Measurements from ENCODE around the gene ROMO1. TPM values are rescaled to one million over a fixed set of nuclear protein-coding genes. Genes with fewer than 3 reads are reported as not detected.

The ROMO1 gene
- total and polyA plus RNA-seq, 2 experiments from 2014 or later = 152 to 881 TPM

DNA sequence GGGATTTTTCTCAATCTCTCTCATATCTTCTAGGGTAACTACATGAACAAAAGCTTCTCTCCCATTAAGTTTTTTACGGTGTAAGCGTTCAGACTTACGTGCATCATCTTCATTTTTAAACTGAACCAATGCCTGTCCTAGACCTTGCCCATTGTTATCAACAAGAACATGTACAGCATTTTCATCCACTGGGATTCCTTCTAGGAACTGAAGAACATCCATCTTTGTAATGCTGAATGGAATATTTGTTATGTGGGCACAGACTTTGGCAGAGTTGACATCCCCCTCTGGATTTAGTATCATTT is 45.8 kb upstream of the ROMO1 start:
- no peak for ATAC-seq
- Mint-ChIP-seq H3K4me3 (no peak overlapping the region), H3K27ac (no peak overlapping the region), H3K27me3 (ENCODE audit: insufficient read depth, low read depth, poor library complexity) (no peaks in the 10 kb centered on the region), H3K4me1 (peaks cover 5% of the 10 kb centered on the region; the same call in 2 of the 3 replicates), H3K9me3 (no peaks in the 10 kb centered on the region), H3K36me3 (ENCODE audit: low read depth) (peaks cover 14% of the 10 kb centered on the region; the same call in 2 of the 3 replicates)
- DNase-seq (ENCODE audit: low spot score) = no peak
- Histone ChIP-seq H3K4me3 (no peak overlapping the region), H3K4me1 (ENCODE audit: insufficient read depth) (peaks cover 7% of the 10 kb centered on the region), H4K20me1 (replicated peaks; ENCODE audit: insufficient read depth) (peaks cover 87% of the 10 kb centered on the region), H3K4me2 (no peak overlapping the region), H3K27ac (ENCODE audit: low read depth) (no peak overlapping the region), H3K27me3 (ENCODE audit: insufficient read depth) (no peaks in the 10 kb centered on the region), H2AFZ (no peak overlapping the region), H3F3A (replicated peaks; ENCODE audit: low read depth) (0 out of 2 replicates have a peak, but pooled peaks cover 5% of the 10 kb centered on the region), H3K36me3 (ENCODE audit: insufficient read depth) (peaks cover 11% of the 10 kb centered on the region), H3K79me2 (replicated peaks; ENCODE audit: insufficient read depth) (peaks cover 100% of the 10 kb centered on the region), H3K9me2 (ENCODE audit: insufficient read depth) (no peaks in the 10 kb centered on the region)
- TF ChIP-seq CREB1 (CRISPR knock-in tag; IDR thresholded peaks at IDR 0.05; ENCODE audit: low read depth) = no peak
- no peak for TF ChIP-seq NANOG (IDR thresholded peaks at IDR 0.05; ENCODE audit: borderline replicate concordance)
- TF ChIP-seq, protein P1, sequence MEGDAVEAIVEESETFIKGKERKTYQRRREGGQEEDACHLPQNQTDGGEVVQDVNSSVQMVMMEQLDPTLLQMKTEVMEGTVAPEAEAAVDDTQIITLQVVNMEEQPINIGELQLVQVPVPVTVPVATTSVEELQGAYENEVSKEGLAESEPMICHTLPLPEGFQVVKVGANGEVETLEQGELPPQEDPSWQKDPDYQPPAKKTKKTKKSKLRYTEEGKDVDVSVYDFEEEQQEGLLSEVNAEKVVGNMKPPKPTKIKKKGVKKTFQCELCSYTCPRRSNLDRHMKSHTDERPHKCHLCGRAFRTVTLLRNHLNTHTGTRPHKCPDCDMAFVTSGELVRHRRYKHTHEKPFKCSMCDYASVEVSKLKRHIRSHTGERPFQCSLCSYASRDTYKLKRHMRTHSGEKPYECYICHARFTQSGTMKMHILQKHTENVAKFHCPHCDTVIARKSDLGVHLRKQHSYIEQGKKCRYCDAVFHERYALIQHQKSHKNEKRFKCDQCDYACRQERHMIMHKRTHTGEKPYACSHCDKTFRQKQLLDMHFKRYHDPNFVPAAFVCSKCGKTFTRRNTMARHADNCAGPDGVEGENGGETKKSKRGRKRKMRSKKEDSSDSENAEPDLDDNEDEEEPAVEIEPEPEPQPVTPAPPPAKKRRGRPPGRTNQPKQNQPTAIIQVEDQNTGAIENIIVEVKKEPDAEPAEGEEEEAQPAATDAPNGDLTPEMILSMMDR (conservative IDR thresholded peaks at IDR 0.05; ENCODE audit: low read depth in 2 of 2) = no peak
- TF ChIP-seq EZH2phosphoT487 (IDR thresholded peaks at IDR 0.05; ENCODE audit: unreplicated experiment) = no peak
- TF ChIP-seq ZNF114 (CRISPR knock-in tag; IDR thresholded peaks at IDR 0.05) = no peak
- TF ChIP-seq STAT1 (IDR thresholded peaks at IDR 0.05; ENCODE audit: unreplicated experiment) = no peak
- no peak for TF ChIP-seq POLR2AphosphoS5 (IDR thresholded peaks at IDR 0.05; ENCODE audit: low read depth)
- TF ChIP-seq, protein P2, sequence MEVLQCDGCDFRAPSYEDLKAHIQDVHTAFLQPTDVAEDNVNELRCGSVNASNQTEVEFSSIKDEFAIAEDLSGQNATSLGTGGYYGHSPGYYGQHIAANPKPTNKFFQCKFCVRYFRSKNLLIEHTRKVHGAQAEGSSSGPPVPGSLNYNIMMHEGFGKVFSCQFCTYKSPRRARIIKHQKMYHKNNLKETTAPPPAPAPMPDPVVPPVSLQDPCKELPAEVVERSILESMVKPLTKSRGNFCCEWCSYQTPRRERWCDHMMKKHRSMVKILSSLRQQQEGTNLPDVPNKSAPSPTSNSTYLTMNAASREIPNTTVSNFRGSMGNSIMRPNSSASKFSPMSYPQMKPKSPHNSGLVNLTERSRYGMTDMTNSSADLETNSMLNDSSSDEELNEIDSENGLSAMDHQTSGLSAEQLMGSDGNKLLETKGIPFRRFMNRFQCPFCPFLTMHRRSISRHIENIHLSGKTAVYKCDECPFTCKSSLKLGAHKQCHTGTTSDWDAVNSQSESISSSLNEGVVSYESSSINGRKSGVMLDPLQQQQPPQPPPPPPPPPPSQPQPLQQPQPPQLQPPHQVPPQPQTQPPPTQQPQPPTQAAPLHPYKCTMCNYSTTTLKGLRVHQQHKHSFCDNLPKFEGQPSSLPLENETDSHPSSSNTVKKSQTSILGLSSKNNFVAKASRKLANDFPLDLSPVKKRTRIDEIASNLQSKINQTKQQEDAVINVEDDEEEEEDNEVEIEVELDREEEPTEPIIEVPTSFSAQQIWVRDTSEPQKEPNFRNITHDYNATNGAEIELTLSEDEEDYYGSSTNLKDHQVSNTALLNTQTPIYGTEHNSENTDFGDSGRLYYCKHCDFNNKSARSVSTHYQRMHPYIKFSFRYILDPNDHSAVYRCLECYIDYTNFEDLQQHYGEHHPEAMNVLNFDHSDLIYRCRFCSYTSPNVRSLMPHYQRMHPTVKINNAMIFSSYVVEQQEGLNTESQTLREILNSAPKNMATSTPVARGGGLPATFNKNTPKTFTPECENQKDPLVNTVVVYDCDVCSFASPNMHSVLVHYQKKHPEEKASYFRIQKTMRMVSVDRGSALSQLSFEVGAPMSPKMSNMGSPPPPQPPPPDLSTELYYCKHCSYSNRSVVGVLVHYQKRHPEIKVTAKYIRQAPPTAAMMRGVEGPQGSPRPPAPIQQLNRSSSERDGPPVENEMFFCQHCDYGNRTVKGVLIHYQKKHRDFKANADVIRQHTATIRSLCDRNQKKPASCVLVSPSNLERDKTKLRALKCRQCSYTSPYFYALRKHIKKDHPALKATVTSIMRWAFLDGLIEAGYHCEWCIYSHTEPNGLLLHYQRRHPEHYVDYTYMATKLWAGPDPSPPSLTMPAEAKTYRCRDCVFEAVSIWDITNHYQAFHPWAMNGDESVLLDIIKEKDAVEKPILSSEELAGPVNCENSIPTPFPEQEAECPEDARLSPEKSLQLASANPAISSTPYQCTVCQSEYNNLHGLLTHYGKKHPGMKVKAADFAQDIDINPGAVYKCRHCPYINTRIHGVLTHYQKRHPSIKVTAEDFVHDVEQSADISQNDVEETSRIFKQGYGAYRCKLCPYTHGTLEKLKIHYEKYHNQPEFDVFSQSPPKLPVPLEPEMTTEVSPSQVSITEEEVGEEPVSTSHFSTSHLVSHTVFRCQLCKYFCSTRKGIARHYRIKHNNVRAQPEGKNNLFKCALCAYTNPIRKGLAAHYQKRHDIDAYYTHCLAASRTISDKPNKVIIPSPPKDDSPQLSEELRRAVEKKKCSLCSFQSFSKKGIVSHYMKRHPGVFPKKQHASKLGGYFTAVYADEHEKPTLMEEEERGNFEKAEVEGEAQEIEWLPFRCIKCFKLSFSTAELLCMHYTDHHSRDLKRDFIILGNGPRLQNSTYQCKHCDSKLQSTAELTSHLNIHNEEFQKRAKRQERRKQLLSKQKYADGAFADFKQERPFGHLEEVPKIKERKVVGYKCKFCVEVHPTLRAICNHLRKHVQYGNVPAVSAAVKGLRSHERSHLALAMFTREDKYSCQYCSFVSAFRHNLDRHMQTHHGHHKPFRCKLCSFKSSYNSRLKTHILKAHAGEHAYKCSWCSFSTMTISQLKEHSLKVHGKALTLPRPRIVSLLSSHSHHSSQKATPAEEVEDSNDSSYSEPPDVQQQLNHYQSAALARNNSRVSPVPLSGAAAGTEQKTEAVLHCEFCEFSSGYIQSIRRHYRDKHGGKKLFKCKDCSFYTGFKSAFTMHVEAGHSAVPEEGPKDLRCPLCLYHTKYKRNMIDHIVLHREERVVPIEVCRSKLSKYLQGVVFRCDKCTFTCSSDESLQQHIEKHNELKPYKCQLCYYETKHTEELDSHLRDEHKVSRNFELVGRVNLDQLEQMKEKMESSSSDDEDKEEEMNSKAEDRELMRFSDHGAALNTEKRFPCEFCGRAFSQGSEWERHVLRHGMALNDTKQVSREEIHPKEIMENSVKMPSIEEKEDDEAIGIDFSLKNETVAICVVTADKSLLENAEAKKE (CRISPR knock-in tag; IDR thresholded peaks at IDR 0.05) = no peak
- TF ChIP-seq, protein P3, sequence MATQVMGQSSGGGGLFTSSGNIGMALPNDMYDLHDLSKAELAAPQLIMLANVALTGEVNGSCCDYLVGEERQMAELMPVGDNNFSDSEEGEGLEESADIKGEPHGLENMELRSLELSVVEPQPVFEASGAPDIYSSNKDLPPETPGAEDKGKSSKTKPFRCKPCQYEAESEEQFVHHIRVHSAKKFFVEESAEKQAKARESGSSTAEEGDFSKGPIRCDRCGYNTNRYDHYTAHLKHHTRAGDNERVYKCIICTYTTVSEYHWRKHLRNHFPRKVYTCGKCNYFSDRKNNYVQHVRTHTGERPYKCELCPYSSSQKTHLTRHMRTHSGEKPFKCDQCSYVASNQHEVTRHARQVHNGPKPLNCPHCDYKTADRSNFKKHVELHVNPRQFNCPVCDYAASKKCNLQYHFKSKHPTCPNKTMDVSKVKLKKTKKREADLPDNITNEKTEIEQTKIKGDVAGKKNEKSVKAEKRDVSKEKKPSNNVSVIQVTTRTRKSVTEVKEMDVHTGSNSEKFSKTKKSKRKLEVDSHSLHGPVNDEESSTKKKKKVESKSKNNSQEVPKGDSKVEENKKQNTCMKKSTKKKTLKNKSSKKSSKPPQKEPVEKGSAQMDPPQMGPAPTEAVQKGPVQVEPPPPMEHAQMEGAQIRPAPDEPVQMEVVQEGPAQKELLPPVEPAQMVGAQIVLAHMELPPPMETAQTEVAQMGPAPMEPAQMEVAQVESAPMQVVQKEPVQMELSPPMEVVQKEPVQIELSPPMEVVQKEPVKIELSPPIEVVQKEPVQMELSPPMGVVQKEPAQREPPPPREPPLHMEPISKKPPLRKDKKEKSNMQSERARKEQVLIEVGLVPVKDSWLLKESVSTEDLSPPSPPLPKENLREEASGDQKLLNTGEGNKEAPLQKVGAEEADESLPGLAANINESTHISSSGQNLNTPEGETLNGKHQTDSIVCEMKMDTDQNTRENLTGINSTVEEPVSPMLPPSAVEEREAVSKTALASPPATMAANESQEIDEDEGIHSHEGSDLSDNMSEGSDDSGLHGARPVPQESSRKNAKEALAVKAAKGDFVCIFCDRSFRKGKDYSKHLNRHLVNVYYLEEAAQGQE (IDR thresholded peaks at IDR 0.05; ENCODE audit: unreplicated experiment) = no peak

Data from GM23338 (cell line).